ENCODE measurements around the gene EPHB4.
"Not testable (repeated sequence)": the region's sequence is repeated elsewhere in the genome, so short reads cannot be mapped to it uniquely, and the experiment has no call there.

The EPHB4 gene

GRCh38 chr7:100827330-100828226, at the start of gene EPHB4:
Gene EPHB4 (minus strand): TSS chr7:100827523. CDS start chr7:100827030, 493 bp downstream.
- no peak for DNase-seq

- DNase-seq: peak; percentile 4
Measured at GRCh38 chr7:100875356-100875751, 48.0 kb upstream of the EPHB4 start.

DNA sequence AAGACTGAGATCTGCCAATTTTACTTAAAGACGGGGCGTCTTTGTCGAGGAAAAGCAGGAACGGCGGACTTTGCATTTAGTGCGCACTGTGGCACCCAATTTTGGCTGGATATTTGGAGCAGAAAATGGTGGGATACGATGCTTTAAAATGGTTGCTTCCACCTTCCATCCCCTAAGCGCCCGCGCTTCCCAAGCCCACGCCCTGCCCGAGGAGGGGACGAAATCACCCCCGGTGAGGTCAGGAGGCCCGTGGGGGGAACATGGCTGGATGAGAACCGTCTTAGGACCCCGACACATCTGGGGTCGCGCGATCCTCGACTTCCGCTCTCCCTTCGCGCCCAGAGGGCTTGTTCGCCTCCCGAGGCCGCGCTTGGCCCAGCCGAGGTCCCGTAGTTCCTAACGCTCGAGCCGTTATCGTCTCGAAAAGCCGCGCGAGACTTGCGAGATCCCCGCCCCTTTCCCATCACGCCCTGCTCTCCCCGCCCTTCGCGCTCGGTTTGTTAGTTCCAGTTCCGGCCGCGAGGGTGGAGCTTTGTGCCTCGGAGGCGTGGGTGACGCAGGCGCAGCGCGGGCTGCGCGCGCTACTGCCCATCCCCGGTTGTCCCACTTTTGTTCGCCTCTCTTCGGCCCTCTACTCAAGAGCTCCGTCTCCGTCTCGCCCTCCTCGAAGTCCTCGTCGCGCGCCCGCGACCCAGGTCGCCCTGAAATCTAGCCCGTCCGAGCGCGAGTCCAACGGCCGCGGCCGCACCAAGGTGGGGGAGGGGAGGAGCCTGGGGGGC, 47.4 kb upstream of the EPHB4 start, which contains the start of gene SRRT:
SRRT (plus strand) TSS at position 527 of the 779 bp plus-strand sequence. CDS start 488 bp downstream, outside the sequence.
- DNase-seq: peak; percentile 87

- no peak for DNase-seq
Measured at GRCh38 chr7:100874300-100874576, 46.9 kb upstream of the EPHB4 start.

DNA sequence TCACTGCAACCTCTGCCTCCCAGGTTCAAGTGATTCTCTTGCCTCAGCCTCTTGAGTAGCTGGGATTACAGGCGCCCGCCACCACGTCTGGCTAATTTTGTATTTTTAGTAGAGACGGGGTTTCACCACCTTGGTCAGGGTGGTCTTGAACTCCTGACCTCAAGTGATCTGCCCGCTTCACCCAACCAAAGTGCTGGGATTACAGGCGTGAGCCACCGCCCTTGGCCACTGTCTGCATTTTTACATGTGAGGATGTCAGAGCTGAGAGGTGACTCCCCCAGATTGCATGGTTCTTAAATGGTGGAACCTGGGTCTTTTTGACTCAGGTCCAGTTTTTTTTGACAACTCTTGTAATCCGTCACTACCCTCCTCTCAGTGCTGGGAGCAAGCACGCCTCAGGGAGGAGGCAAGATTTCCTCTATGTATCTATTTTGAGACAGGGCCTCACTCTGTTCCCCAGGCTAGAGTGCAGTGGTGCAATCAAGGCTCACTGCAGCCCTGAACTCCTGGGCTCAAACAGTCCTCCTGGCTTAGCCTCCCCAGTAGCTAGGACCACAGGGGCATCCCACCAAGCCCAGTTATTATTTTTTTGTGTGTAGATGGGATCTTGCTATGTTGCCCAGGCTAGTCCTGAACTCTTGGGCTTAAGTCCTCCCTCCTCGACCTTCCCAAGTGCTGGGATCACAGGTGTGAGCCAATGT, 46.4 kb upstream of the EPHB4 start:
- DNase-seq: no peak

DNA sequence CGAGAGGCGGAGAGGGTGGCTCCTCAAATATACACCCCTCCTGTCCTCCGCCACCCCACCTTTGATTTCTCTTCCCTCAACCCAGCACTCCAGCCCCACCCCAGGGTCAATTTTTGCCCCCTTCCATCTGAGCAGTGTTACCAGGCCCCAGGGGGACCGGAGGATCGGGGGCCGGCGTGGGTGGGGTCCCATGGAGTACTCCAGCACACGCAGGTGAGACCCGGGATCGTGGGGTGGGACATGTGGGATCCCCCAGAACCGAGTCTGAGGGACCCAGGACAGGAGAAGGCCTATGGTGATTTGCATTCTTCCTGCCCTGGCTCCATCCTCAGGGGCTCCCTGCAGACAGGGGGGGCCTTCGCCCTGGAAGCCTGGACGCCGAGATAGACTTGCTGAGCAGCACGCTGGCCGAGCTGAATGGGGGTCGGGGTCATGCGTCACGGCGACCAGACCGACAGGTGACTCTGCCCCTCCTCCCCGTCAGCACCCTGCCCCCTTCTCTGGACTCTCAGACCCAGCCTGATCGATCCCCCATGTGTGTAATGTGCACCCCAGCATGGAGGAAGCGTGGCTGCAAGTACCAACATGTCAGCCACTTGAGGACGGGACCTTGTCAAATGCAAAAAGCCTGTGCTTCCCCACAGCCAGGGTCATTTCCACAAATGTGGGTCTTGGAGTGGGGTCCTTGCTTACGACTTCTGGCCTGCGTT, 40.6 kb upstream of the EPHB4 start:
- DNase-seq: no peak

GRCh38 chr7:100867040-100867775, 39.9 kb upstream of the EPHB4 start, which contains the start of gene TRIP6:
Gene TRIP6 (plus strand): TSS chr7:100867387. CDS start chr7:100867498, 111 bp downstream.
- DNase-seq: no peak

GRCh38 chr7:100866729-100867039, 39.4 kb upstream of the EPHB4 start:
- no peak for DNase-seq

DNA sequence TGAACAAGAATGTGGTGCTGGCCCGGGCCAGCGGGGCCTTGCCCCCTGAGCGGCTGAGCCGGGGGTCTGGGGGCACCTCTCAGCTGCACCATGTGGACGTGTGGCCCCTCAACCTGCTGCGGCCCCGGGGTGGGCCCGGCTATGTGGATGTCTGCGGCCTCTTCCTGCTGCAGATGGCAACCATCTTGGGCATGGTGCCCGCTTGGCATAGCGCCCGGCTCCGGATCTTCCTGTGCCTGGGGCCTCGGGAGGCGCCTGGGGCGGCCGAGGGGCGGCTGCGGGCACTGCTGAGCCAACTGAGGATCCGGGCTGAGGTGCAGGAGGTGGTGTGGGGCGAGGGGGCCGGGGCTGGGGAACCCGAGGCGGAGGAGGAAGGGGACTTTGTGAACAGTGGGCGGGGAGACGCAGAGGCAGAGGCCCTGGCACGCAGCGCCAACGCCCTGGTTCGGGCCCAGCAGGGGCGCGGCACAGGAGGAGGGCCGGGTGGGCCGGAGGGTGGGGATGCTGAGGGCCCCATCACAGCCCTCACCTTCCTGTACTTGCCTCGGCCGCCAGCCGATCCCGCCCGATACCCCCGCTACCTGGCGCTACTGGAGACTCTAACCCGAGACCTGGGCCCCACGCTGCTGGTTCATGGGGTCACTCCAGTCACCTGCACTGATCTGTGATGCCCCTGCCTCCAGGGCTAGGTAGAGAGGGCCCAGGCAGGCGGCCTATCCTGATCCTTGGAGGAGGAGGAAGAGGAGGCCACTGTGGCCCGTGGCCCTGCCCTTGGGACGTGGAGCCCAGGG, 38.8 kb upstream of the EPHB4 start:
- DNase-seq: no peak

DNA sequence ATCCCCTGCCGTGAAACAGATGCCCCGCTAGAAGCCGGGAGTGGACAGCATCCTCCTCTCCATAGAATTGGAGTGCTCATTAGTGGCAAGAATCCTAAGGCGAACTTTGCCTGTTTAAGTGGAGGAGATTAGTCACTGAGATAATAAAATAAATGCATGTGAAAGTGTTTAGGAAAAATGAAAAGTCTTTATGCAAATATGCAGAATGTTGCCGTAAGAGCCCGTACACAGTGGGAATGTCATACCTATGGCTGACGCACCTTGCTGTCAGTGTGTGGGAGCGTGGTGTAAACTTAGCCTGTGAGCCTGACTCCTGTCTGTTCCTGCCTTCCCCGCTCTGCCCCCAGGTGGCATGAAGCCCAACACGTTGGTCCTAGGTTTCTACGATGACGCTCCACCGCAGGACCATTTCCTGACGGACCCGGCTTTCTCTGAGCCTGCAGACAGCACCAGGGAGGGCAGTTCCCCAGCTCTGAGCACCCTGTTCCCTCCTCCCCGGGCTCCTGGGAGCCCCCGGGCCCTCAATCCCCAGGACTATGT, 38.1 kb upstream of the EPHB4 start:
- DNase-seq: no peak

DNA sequence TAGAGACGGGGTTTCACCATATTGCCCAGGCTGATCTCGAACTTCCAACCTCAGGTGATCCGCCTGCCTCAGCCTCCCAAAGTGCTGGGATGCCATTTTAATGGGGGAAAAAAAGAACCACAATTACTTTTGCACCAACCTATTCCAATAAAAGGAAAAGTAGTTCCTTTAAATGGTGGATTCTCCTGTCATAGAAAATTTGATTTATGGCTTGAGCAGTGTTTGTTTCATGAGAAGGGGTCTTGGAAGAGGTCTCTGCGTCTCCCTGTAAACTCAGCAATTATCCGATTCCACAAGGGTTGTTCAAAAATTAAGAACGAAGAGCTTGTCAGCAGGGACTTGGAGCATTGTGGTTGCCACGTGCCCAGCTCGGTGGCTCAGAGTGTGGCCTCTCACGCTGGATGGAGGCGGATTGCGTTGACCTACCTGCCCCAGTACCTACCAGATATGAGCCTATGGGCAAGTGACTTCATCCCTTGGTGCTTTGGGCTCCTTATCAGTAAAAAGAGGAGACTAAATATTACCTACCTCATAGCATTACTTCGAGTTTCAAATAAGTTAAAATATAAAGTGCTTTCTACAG, 37.0 kb upstream of the EPHB4 start:
- DNase-seq: no peak

- DNase-seq: no peak
Measured at GRCh38 chr7:100863406-100863950, 36.2 kb upstream of the EPHB4 start.

DNA sequence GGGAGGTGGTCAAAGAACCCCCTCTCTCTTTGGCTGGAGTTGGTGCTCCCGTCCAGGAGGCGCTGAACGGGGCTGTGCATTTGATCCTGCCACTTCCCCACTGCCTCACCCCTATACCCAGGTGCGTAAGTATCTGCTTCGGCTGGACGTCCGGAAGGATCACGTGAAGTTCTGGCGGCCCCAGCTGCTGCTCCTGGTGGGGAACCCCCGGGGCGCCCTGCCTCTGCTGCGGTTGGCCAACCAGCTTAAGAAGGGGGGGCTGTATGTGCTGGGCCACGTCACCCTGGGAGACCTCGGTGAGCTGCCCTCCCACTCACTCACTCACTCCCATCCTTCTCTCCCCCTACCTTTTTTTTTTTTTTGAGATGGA, 34.3 kb upstream of the EPHB4 start:
- DNase-seq: no peak

GRCh38 chr7:100860702-100861615, 33.6 kb upstream of the EPHB4 start:
- DNase-seq: no peak

- no peak for DNase-seq
Measured at GRCh38 chr7:100859856-100860255, 32.5 kb upstream of the EPHB4 start.

DNA sequence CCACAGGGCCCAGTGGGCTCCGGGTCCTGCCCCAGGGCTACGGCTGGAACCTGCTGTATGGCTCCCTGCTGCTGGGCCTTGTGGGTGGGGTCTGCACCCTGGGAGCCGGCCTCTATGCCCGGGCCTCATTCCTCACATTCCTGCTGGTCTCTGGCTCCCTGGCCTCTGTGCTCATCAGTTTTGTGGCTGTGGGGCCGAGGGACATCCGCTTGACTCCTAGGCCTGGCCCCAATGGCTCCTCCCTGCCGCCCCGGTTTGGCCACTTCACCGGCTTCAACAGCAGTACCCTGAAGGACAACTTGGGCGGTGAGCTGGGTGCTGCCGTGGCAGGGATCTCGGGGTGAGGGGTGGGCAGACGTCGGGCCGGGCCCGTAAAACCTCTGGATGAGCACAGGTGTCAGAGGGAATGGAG, 29.6 kb upstream of the EPHB4 start:
- no peak for DNase-seq

DNA sequence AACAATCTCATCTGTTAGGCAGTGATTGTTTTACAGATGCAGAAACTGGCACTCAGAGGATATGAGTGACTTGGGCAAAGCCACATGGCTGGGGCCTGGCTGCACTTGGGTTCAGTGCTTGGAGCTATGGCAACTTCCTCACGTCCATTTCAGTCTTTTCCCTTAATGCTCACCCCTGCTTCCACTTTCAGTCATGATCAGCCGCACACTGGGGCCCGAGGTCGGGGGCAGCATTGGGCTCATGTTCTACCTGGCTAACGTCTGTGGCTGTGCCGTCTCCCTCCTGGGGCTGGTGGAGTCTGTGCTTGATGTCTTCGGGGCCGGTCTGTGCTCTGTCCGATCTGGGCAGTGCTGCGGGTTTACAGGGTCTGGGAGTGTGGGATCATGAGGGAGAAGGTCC, 28.2 kb upstream of the EPHB4 start:
- no peak for DNase-seq

DNA sequence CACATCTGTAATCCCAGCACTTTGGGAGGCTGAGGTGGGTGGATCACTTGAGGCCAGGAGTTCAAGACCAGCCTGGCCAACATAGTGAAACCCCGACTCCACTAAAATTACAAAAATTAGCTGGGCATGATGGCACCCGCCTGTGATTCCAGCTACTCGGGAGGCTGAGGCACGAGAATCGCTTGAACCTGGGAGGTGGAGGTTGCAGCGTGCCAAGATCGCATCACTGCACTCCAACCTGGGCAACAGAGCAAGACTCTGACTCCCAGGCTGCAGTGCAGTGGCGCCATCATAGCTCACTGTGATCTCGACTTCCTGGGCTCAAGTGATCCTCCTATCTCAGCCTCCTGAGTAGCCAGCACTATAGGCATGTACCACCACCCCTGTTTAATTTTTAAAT, 27.6 kb upstream of the EPHB4 start:
- DNase-seq: not testable (repeated sequence)
